Endothelial cell of umbilical vein (primary cell): ENCODE data around the gene MACROD2. TPM values are rescaled to one million over a fixed set of nuclear protein-coding genes. Genes with fewer than 3 reads are reported as not detected.

Experiments
- BruUV-seq: library from RNA; stranded (reverse); fragments of 400-500 nt; replicated peaks from 2 replicates; lab custom pipeline; 2021; lab: Mats Ljungman, UMichigan
- CTCF ChIA-PET: fragments of 300-600, 350-600 bp; sonication (Branson Sonifier 250); formaldehyde crosslinking; loops from one replicate; lab custom pipeline; 2021; ENCODE audit warnings: antibody characterized with exemption, inconsistent platforms; lab: Charles Lee
- POLR2A ChIA-PET: fragments of 300-600, 350-600 bp; sonication (Branson Sonifier 250); formaldehyde crosslinking; loops from one replicate; lab custom pipeline; 2021; ENCODE audit warnings: antibody characterized with exemption, inconsistent platforms; lab: Charles Lee
- DNase-seq: peaks from one replicate; pipeline ENCODE4 v3.0.0-alpha.2; 2011; ENCODE audit warnings: low read depth, low spot score
- FAIRE-seq: peaks from 2 replicates; lab custom pipeline; 2011; peaks lifted over from hg19 to GRCh38; lab: Jason Lieb, UNC
- H2AFZ ChIP-seq: 2 replicates; pipeline ENCODE4 v1.6.0; 2012; ENCODE audit warnings: low read depth, low read length, control low read depth, inconsistent platforms
- H3K27ac ChIP-seq: 2 replicates; pipeline ENCODE4 v1.5.1; 2011; ENCODE audit warnings: low read depth, mild to moderate bottlenecking, control low read depth, low read length, moderate library complexity; ENCODE audit not compliant: insufficient read depth
- H3K27me3 ChIP-seq, 2 experiments: 2 replicates each; pipeline versions ENCODE4 v1.6.0 to v1.6.1; 2011; ENCODE audit warnings: low read length in 2 of 2, mixed read lengths in 1 of 2; ENCODE audit not compliant: control insufficient read depth in 2 of 2, insufficient read depth in 2 of 2
- H3K36me3 ChIP-seq, 2 experiments: 2 replicates in 1 of 2; 3 replicates in 1 of 2; pipeline ENCODE4 v1.5.1; 2011; ENCODE audit warnings: low read length in 2 of 2, mild to moderate bottlenecking in 1 of 2, moderate library complexity in 1 of 2; ENCODE audit not compliant: control insufficient read depth in 2 of 2, insufficient read depth in 2 of 2; ENCODE audit errors: extremely low read depth in 1 of 2
- H3K4me1 ChIP-seq: 3 replicates; pipeline ENCODE4 v1.5.1; 2011; ENCODE audit warnings: mild to moderate bottlenecking, low read length; ENCODE audit not compliant: control insufficient read depth, insufficient read depth; ENCODE audit errors: extremely low read depth
- H3K4me2 ChIP-seq: 2 replicates; pipeline ENCODE4 v1.6.1; 2011; ENCODE audit warnings: low read length, control low read depth, mixed read lengths; ENCODE audit not compliant: insufficient read depth
- H3K4me3 ChIP-seq, 3 experiments: fragments of 200-600 bp in 1 of 3; sonication (generic), shearing (Covaris generic) in 1 of 3; replicated peaks in 1 of 3; 2 replicates each; pipeline ENCODE4 v1.5.1; 2011 to 2016; ENCODE audit warnings: control low read depth in 3 of 3, low read length in 3 of 3, mild to moderate bottlenecking in 2 of 3, inconsistent platforms in 1 of 3, low read depth in 1 of 3, moderate library complexity in 1 of 3; ENCODE audit not compliant: insufficient read depth in 1 of 3
- H3K79me2 ChIP-seq: 2 replicates; pipeline ENCODE4 v1.6.0; 2012; ENCODE audit warnings: low read length, inconsistent platforms; ENCODE audit not compliant: control insufficient read depth, insufficient read depth
- H3K9ac ChIP-seq: replicated peaks from 2 replicates; pipeline ENCODE3; 2011; ENCODE audit warnings: low read length, control low read depth; ENCODE audit not compliant: insufficient read depth; ENCODE audit errors: extremely low read depth
- H3K9me1 ChIP-seq: replicated peaks from 3 replicates; pipeline ENCODE4 v1.6.0; 2011; ENCODE audit warnings: mild to moderate bottlenecking, low read length; ENCODE audit not compliant: control insufficient read depth, insufficient read depth; ENCODE audit errors: extremely low read depth
- H3K9me3 ChIP-seq: replicated peaks from 2 replicates; pipeline ENCODE4 v1.5.1; 2012; ENCODE audit warnings: low read length, inconsistent platforms; ENCODE audit not compliant: control insufficient read depth, insufficient read depth
- H4K20me1 ChIP-seq: replicated peaks from 2 replicates; pipeline ENCODE3; 2011; ENCODE audit warnings: mild to moderate bottlenecking, low read length; ENCODE audit not compliant: control insufficient read depth, insufficient read depth; ENCODE audit errors: extremely low read depth
- CTCF ChIP-seq, 2 donors: IDR thresholded peaks; 1 replicate in 1 of 2; 2 replicates in 1 of 2; pipeline ENCODE4 v1.5.1; 2011; ENCODE audit warnings: low read length in 2 of 2, mild to moderate bottlenecking in 2 of 2, moderate library complexity in 2 of 2, control low read depth in 1 of 2, inconsistent platforms in 1 of 2, low read depth in 1 of 2; ENCODE audit not compliant: insufficient read depth in 1 of 2; ENCODE audit errors: extremely low read depth in 1 of 2
- EZH2 ChIP-seq: IDR thresholded peaks from 2 replicates; pipeline ENCODE4 v1.6.1; 2012; ENCODE audit warnings: borderline replicate concordance, low read depth, mild to moderate bottlenecking, moderate library complexity, low read length, inconsistent platforms; ENCODE audit not compliant: severe bottlenecking
- FOS ChIP-seq: IDR thresholded peaks from 2 replicates; pipeline ENCODE4 v1.6.1; 2011; ENCODE audit warnings: mild to moderate bottlenecking, low read length, moderate library complexity, borderline replicate concordance; ENCODE audit not compliant: insufficient read depth
- GATA2 ChIP-seq: IDR thresholded peaks from 2 replicates; pipeline ENCODE4 v1.7.0; 2011; ENCODE audit warnings: low read depth, mild to moderate bottlenecking, moderate library complexity, mixed read lengths, low read length; ENCODE audit not compliant: insufficient read length, insufficient read depth
- JUN ChIP-seq: IDR thresholded peaks from 2 replicates; pipeline ENCODE4 v1.6.1; 2011; ENCODE audit warnings: borderline replicate concordance, low read depth; ENCODE audit not compliant: insufficient read length, insufficient read depth
- MAX ChIP-seq: IDR thresholded peaks from 2 replicates; pipeline ENCODE4 v1.6.1; 2011; ENCODE audit not compliant: insufficient read depth, insufficient read length
- MYC ChIP-seq: IDR thresholded peaks from one replicate; pipeline ENCODE4 v1.6.1; 2011; ENCODE audit warnings: mild to moderate bottlenecking, low read depth, low read length
- POLR2A ChIP-seq: IDR thresholded peaks from 2 replicates; pipeline ENCODE4 v1.6.1; 2012; ENCODE audit warnings: low read depth, mild to moderate bottlenecking, control low read depth, low read length
- POLR2AphosphoS5 ChIP-seq: IDR thresholded peaks from 2 replicates; pipeline ENCODE4 v1.6.1; 2012; ENCODE audit warnings: low read depth, mild to moderate bottlenecking, control low read depth, low read length, moderate library complexity; ENCODE audit not compliant: insufficient read depth
- dilution Hi-C: fragments of 300-500 bp; cut with MboI; formaldehyde crosslinking; loops from one replicate; pipeline ENCODE4 v1.15.0; 2019; ENCODE audit warnings: low sequenced_read_pairs; ENCODE audit not compliant: extremely low pct_ligation_motif_present
- intact Hi-C: fragments of 100-400 bp; cut with micrococcal nuclease; formaldehyde crosslinking; loops from one replicate; pipeline ENCODE4 v1.10.0; 2022
- polyA plus RNA-seq, 4 experiments: library from polyadenylated mRNA; depleted of rRNA in 3 of 4; stranded (reverse) in 3 of 4; unstranded in 1 of 4; fragments of >200 nt; gene quantifications; 2 replicates each; pipeline versions ENCODE4 v1.2.1 to v1.2.3, GENCODE V29; 2011 to 2012; ENCODE audit warnings: missing spikeins in 1 of 4
- total RNA-seq: library from RNA; stranded (reverse); gene quantifications from 2 replicates; pipeline ENCODE4 v1.2.3, GENCODE V29; 2021

The MACROD2 gene
- total and polyA plus RNA-seq, 2 donors (not counting 3 experiments of a cell fraction or from before 2014, with no cell fraction given): 0.11 to 0.73 TPM

- no peak overlapping the region for H2AFZ ChIP-seq
Measured at GRCh38 chr20:15063081-15063480, 1067.8 kb downstream of the MACROD2 start.

More at GRCh38 chr20:15063081-15063480, 1067.8 kb downstream of the MACROD2 start:
- Histone ChIP-seq H3K4me2 (no peak overlapping the region), H3K27ac (no peak overlapping the region), H3K4me1 (no peaks in the 10 kb centered on the region), H3K9ac (no peak overlapping the region), H3K9me3 (no peaks in the 10 kb centered on the region), H4K20me1 (no peaks in the 10 kb centered on the region), H3K27me3 (no peaks in the 10 kb centered on the region), H3K36me3 (no peaks in the 10 kb centered on the region), H3K4me3 (no peak overlapping the region), H3K9me1 (no peaks in the 10 kb centered on the region), H3K79me2 (no peaks in the 10 kb centered on the region)
- no peak for DNase-seq
- no TSS peak for BruUV-seq
- ChIA-PET CTCF (no interaction called here), POLR2A (no interaction called here)
- no peak for TF ChIP-seq FOS
- TF ChIP-seq GATA2: no peak
- no peak for TF ChIP-seq MAX
- TF ChIP-seq POLR2AphosphoS5: no peak
- no peak for TF ChIP-seq POLR2A
- TF ChIP-seq MYC: no peak
- no peak for TF ChIP-seq CTCF (IDR thresholded peaks at IDR 0.05; ENCODE audit: extremely low read depth in 1 of 2, insufficient read depth in 1 of 2, low read depth in 1 of 2, low read length in 2 of 2)
- no peak for TF ChIP-seq EZH2
- TF ChIP-seq JUN: no peak
- FAIRE-seq: no peak
- dilution Hi-C loops: no loop called here
- intact Hi-C loops: no loop called here
